ENCODE measurements around the gene TNFAIP8L3.

GRCh38 chr15:51095681-51096331, 1.1 kb upstream of the TNFAIP8L3 start:
- TF ChIP-seq CTCF (IDR thresholded peaks at IDR 0.05) (no peak), EZH2phosphoT487 (IDR thresholded peaks at IDR 0.05) (no peak)

All from neural progenitor cell (in vitro differentiated cells).